Fibroblast of lung (primary cell): ENCODE data around the gene CASKIN1. TPM values are rescaled to one million over a fixed set of nuclear protein-coding genes. Genes with fewer than 3 reads are reported as not detected.

Experiments used
- DNase-seq, 2 donors: peaks; one replicate each; pipeline versions ENCODE4 v3.0.0 to v3.0.0-alpha.2; 2010; ENCODE audit warnings: low read depth in 2 of 2
- H2AFZ ChIP-seq: 2 replicates; pipeline ENCODE4 v1.5.1; 2012; ENCODE audit warnings: low read length, control low read depth, inconsistent platforms
- H3K27ac ChIP-seq: 2 replicates; pipeline ENCODE4 v1.5.1; 2011; ENCODE audit warnings: low read length, control low read depth; ENCODE audit not compliant: insufficient read depth
- H3K27me3 ChIP-seq: 2 replicates; pipeline ENCODE4 v1.5.1; 2011; ENCODE audit warnings: mild to moderate bottlenecking, low read length; ENCODE audit not compliant: control insufficient read depth, insufficient read depth
- H3K36me3 ChIP-seq: 2 replicates; pipeline ENCODE4 v1.5.1; 2011; ENCODE audit warnings: low read length; ENCODE audit not compliant: control insufficient read depth, insufficient read depth
- H3K4me1 ChIP-seq: 2 replicates; pipeline ENCODE4 v1.5.1; 2011; ENCODE audit warnings: low read length; ENCODE audit not compliant: control insufficient read depth, insufficient read depth; ENCODE audit errors: extremely low read depth
- H3K4me2 ChIP-seq: 2 replicates; pipeline ENCODE4 v1.5.1; 2011; ENCODE audit warnings: low read length, control low read depth; ENCODE audit not compliant: insufficient read depth; ENCODE audit errors: extremely low read depth
- H3K4me3 ChIP-seq, 4 experiments: fragments of 200-600 bp in 1 of 4; sonication (generic) in 1 of 4; replicated peaks in 1 of 4; 2 replicates each; pipeline ENCODE4 v1.5.1; 2011 to 2016; ENCODE audit warnings: low read length in 4 of 4, low read depth in 3 of 4, mild to moderate bottlenecking in 3 of 4, control low read depth in 2 of 4, inconsistent platforms in 1 of 4, mixed read lengths in 1 of 4; ENCODE audit not compliant: insufficient read depth in 1 of 4; ENCODE audit errors: control extremely low read depth in 1 of 4
- H3K79me2 ChIP-seq: 2 replicates; pipeline ENCODE4 v1.5.1; 2012; ENCODE audit warnings: mild to moderate bottlenecking, low read length, inconsistent platforms; ENCODE audit not compliant: control insufficient read depth, insufficient read depth
- H3K9ac ChIP-seq: 2 replicates; pipeline ENCODE4 v1.5.1; 2011; ENCODE audit warnings: mild to moderate bottlenecking, low read length, control low read depth; ENCODE audit not compliant: insufficient read depth
- H3K9me3 ChIP-seq: 2 replicates; pipeline ENCODE4 v1.5.1; 2012; ENCODE audit warnings: low read depth, low read length; ENCODE audit not compliant: control insufficient read depth, insufficient read depth
- H4K20me1 ChIP-seq: 2 replicates; pipeline ENCODE4 v1.5.1; 2011; ENCODE audit warnings: low read length; ENCODE audit not compliant: control insufficient read depth, insufficient read depth; ENCODE audit errors: extremely low read depth
- EZH2 ChIP-seq: IDR thresholded peaks from 2 replicates; pipeline ENCODE4 v1.5.1; 2012; ENCODE audit warnings: low read length, control low read depth, mild to moderate bottlenecking; ENCODE audit errors: missing control alignments
- polyA plus RNA-seq, 2 donors: library from polyadenylated mRNA; depleted of rRNA in 1 of 2; stranded (reverse) in 1 of 2; unstranded in 1 of 2; fragments of >200 nt; gene quantifications; 2 replicates each; pipeline ENCODE4 v1.2.1, GENCODE V29; 2011 to 2012; ENCODE audit warnings: missing spikeins in 1 of 2
- total RNA-seq: library from RNA; depleted of rRNA; stranded (reverse); fragments of >200 nt; gene quantifications from 2 replicates; pipeline ENCODE4 v1.2.1, GENCODE V29; 2014
- TF ChIP-seq, protein P1 (sequence below), 2 donors: IDR thresholded peaks in 1 of 2; conservative IDR thresholded peaks in 1 of 2; 1 replicate in 1 of 2; 2 replicates in 1 of 2; pipeline ENCODE4 v1.5.1; 2011 to 2012; ENCODE audit warnings: low read length in 2 of 2, control low read depth in 1 of 2, inconsistent platforms in 1 of 2, low read depth in 1 of 2, mild to moderate bottlenecking in 1 of 2

The CASKIN1 gene
- total and polyA plus RNA-seq, 2 donors (not counting 1 experiment from before 2014, with no cell fraction given), result 0.01 to 0.17 TPM

DNA sequence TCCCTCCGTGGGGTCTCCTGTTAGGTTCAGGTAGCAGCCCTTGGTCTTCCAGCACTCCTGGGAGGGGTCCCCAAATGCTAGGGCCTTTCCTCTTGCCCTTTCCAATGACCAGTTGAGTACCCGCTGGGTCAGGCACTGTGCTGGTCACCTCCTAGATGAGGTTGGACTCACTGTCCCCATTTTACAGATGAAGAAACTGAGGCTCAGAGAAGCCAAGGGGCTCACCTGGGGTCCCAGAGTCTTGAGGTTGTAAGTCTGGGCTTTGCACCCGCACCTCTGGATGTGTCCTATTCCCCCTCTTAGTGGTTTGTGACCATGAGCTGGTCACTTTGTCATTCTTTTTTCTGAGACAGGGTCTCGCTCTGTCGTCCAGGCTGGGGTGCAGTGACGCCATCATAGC lies 1.4 kb upstream of the CASKIN1 start:
- H3K9ac ChIP-seq, result no peak overlapping the region
- H4K20me1 ChIP-seq, result no peaks in the 10 kb centered on the region
- H3K4me1 ChIP-seq, result no peaks in the 10 kb centered on the region
- H2AFZ ChIP-seq, result no peak overlapping the region
- no peak for DNase-seq
- H3K79me2 ChIP-seq, result no peaks in the 10 kb centered on the region
- H3K9me3 ChIP-seq, result no peaks in the 10 kb centered on the region
- TF ChIP-seq EZH2, result no peak
- TF ChIP-seq, protein P1, sequence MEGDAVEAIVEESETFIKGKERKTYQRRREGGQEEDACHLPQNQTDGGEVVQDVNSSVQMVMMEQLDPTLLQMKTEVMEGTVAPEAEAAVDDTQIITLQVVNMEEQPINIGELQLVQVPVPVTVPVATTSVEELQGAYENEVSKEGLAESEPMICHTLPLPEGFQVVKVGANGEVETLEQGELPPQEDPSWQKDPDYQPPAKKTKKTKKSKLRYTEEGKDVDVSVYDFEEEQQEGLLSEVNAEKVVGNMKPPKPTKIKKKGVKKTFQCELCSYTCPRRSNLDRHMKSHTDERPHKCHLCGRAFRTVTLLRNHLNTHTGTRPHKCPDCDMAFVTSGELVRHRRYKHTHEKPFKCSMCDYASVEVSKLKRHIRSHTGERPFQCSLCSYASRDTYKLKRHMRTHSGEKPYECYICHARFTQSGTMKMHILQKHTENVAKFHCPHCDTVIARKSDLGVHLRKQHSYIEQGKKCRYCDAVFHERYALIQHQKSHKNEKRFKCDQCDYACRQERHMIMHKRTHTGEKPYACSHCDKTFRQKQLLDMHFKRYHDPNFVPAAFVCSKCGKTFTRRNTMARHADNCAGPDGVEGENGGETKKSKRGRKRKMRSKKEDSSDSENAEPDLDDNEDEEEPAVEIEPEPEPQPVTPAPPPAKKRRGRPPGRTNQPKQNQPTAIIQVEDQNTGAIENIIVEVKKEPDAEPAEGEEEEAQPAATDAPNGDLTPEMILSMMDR (conservative IDR thresholded peaks at IDR 0.05 in 1 of 2, IDR thresholded peaks at IDR 0.05 in 1 of 2; ENCODE audit: low read depth in 1 of 2, low read length in 2 of 2), result no peak
- H3K4me3 ChIP-seq, result no peak overlapping the region
- H3K27me3 ChIP-seq, result peaks cover 45% of the 10 kb centered on the region
- no peak overlapping the region for H3K27ac ChIP-seq
- no peaks in the 10 kb centered on the region for H3K36me3 ChIP-seq
- H3K4me2 ChIP-seq, result no peak overlapping the region

DNA sequence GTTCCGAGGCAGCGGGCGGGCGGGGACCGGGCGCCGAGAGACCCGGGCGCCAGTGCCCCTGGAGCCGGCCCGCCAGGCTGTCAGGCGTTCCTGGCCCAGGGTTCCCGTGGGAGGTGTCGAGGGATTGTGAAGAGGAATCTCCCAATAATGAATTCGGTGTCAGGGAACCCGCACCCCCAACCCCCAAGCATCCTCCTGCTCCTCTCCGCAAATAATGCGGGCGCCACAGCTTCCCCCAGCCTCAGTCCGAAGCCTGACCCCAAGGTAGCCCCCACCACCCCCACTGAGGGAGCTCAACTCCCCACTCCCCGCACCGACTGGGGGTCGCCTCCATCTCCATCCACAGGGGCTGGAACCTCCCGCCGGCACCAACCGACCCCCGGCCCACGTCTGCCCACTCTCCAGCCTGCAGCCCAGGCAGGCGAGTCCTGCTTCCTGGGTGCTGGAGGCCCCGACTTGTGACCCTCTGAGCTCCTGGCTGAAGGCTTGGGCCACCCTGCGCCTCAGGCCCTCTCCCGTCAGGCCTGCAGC lies 641 bp upstream of the CASKIN1 start:
- H3K9me3 ChIP-seq, result no peaks in the 10 kb centered on the region
- no peaks in the 10 kb centered on the region for H3K79me2 ChIP-seq
- H3K9ac ChIP-seq, result no peak overlapping the region
- no peak overlapping the region for H3K4me3 ChIP-seq
- no peaks in the 10 kb centered on the region for H3K36me3 ChIP-seq
- no peak for DNase-seq
- no peak overlapping the region for H2AFZ ChIP-seq
- no peaks in the 10 kb centered on the region for H3K4me1 ChIP-seq
- H3K27ac ChIP-seq, result no peak overlapping the region
- TF ChIP-seq EZH2, result peak; percentile 59
- TF ChIP-seq, protein P1 (conservative IDR thresholded peaks at IDR 0.05 in 1 of 2, IDR thresholded peaks at IDR 0.05 in 1 of 2; ENCODE audit: low read depth in 1 of 2, low read length in 2 of 2), result no peak
- no peaks in the 10 kb centered on the region for H4K20me1 ChIP-seq
- no peak overlapping the region for H3K4me2 ChIP-seq
- H3K27me3 ChIP-seq, result peaks cover 45% of the 10 kb centered on the region

DNA sequence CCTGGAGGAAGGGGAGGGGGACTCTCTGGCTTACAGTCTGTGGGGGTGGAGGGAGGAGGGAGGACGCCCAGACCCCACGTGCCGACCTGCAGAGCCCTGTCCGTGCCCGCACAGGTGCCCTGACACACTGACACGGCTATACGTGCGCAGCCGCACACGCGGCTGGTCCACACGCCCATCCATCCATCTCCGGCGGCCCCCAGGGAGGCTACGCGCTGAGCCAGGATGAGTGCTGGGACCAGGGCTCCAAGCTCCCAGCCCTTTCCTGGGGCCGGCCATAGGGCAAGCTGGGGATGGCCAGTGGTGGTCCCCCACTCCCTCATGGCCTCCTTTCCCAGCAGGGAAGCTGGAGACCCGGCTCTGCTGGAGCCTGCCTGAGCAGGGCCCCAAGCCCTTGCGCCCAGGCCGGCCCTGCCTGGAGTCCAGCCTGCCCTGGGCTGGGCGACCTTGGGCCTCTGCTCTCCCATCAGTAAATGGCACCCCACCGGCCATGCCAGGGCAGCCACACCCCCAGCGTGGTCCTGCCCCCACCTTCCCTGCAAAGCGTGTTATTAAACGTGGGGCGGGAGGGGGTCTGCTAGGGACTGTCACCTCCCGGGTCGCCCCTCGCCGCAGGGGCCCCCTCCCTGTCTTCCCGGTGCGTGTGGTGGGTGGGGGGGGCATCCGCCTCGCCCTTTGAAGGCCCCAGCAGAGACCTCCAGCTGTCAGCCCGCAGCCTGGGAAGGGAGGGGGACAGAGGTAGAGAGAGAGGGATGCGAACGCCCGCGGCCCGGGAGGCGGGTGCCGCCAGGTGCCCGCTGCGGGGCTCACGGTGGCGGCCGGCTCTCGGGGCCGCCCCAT lies 863 bp downstream of the CASKIN1 start:
- no peaks in the 10 kb centered on the region for H3K9me3 ChIP-seq
- H3K4me2 ChIP-seq, result peak overlapping the region; percentile 13
- no peak overlapping the region for H3K9ac ChIP-seq
- H3K4me1 ChIP-seq, result no peaks in the 10 kb centered on the region
- H3K36me3 ChIP-seq, result no peaks in the 10 kb centered on the region
- peak; percentile 92 for TF ChIP-seq EZH2
- TF ChIP-seq, protein P1 (conservative IDR thresholded peaks at IDR 0.05 in 1 of 2, IDR thresholded peaks at IDR 0.05 in 1 of 2; ENCODE audit: low read depth in 1 of 2, low read length in 2 of 2), result no peak
- DNase-seq, result no peak
- no peak overlapping the region for H3K27ac ChIP-seq
- no peak overlapping the region for H2AFZ ChIP-seq
- H4K20me1 ChIP-seq, result no peaks in the 10 kb centered on the region
- H3K4me3 ChIP-seq, result peak overlapping the region in 1 of 4 experiments; percentile 32
- peaks cover 45% of the 10 kb centered on the region for H3K27me3 ChIP-seq
- no peaks in the 10 kb centered on the region for H3K79me2 ChIP-seq
